ENCODE measurements around the gene DUSP7.

Gene DUSP7

DNA sequence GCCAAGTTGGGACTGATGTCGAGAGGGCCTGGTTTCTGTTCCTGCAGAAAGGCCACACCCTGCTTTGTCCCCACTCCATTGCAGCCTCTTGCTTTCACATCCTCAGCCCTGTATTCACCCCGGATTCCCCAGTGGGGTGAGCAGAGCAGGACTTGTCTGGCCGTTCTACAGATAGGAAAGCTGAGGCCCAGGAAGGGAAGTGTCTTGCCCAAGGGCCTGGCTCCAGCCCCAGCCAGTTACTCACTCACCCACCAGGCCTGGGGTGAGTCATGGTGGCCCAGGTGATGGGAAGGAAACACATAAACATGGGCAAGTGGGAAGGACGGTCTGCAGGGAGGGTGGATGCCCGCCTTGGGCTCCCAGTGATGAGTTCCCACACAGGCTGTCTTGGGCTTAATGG lies 6.1 kb upstream of the DUSP7 start:
- in situ Hi-C loops (cut with MboI; ENCODE audit: low pct_unique_long_range_greater_than_20kb, low sequenced_read_pairs, unreplicated experiment): no loop called here
- TF ChIP-seq, protein P1, sequence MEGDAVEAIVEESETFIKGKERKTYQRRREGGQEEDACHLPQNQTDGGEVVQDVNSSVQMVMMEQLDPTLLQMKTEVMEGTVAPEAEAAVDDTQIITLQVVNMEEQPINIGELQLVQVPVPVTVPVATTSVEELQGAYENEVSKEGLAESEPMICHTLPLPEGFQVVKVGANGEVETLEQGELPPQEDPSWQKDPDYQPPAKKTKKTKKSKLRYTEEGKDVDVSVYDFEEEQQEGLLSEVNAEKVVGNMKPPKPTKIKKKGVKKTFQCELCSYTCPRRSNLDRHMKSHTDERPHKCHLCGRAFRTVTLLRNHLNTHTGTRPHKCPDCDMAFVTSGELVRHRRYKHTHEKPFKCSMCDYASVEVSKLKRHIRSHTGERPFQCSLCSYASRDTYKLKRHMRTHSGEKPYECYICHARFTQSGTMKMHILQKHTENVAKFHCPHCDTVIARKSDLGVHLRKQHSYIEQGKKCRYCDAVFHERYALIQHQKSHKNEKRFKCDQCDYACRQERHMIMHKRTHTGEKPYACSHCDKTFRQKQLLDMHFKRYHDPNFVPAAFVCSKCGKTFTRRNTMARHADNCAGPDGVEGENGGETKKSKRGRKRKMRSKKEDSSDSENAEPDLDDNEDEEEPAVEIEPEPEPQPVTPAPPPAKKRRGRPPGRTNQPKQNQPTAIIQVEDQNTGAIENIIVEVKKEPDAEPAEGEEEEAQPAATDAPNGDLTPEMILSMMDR (IDR thresholded peaks at IDR 0.05; ENCODE audit: extremely low read depth, insufficient read depth, missing control alignments): no peak
- peak; percentile 56 for DNase-seq (ENCODE audit: low spot score)

DNA sequence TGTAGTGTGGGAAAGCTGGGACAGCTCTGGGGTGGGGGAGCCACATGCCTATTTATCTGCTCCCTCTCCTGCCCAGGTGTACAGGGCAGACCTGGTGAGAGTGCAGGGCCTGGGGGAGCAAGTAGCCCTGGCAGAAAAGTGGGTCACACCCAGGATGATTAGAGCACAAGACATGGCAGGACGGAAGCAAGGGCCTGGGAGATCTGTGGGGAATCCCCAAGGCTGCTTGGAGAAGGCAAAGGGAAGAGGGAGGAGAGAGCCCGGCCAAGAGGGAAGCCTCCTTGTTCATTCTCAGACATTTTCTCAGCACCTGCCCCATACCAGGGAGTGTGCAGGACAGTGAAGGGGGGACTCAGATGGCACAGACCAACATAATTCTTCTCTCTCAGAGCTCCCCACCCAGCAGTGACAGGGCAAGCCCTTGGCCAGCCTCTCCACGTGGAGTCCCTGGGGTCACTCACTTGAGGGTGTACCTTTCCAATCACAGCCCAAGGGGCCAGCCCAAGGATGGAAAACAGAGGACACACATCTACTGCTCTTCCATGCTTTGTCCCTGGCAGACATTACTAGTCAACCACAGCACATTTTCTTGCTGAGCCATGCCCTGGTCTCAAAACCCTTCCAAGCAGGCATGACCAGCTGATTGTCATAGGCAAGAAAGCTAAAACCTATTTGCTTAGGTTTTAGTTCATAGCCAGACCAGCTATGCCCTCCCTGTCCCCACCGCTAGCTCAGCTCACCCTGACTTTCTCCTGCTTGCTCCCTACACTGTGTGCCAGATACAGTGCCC lies 4.9 kb upstream of the DUSP7 start:
- DNase-seq (ENCODE audit: low spot score): no peak
- TF ChIP-seq, protein P1 (IDR thresholded peaks at IDR 0.05; ENCODE audit: extremely low read depth, insufficient read depth, missing control alignments): no peak
- in situ Hi-C loops (cut with MboI; ENCODE audit: low pct_unique_long_range_greater_than_20kb, low sequenced_read_pairs, unreplicated experiment): no loop called here

DNA sequence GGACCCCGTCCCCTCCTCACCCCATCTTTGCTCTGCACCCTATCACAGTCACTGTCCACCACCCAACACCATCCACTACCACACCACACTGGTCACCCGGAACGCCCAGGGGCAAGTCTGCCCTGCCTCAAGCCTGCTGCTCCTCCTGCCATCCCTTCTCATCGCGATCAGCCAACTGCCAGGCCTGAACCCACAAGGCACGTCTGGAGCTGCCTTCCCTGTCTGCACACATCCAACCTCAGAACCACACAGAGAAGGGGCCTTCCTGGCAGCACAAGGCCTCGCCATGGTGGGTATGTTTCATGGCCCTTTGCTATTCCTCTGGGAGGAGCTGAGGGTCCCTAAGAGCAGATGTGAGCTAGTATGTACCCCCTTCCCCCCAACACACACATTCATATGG lies 3.4 kb upstream of the DUSP7 start:
- TF ChIP-seq, protein P1 (IDR thresholded peaks at IDR 0.05; ENCODE audit: extremely low read depth, insufficient read depth, missing control alignments): no peak
- no peak for DNase-seq (ENCODE audit: low spot score)
- in situ Hi-C loops (cut with MboI; ENCODE audit: low pct_unique_long_range_greater_than_20kb, low sequenced_read_pairs, unreplicated experiment): no loop called here

DNA sequence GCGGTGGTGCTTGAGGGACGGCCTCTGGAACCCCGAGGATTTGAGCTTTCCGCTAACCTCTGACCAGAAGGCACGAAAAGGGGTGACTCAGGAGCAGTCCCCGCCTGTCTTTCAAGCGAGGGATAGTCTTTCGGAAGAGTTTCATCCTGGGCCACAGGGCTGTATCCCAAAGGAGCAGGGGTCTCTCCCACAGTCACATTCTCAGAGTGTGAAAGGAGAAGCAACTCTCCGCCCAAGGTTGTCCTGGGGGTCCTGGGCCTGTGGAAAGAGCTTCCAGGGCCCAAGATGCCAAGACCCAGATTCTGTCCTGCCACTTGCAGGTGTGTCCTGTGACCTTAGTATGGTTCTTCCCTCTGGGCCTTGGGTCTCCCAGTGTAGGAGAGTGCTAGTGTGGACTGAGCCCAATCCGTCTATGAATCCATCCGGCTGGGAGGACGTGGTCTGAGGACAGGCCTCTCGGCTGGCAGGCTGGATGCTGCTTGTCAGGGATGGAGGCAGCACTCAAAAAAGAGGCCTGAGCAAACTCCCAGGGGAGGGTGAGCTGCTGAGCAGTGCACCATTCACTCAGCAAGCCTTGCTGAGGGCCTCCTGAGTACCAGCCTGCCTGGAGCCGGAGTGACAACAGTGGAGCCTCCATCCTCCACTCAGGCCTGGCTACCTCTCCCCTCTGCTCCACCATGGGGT lies 1.6 kb upstream of the DUSP7 start:
- TF ChIP-seq, protein P1 (IDR thresholded peaks at IDR 0.05; ENCODE audit: extremely low read depth, insufficient read depth, missing control alignments): no peak
- DNase-seq (ENCODE audit: low spot score): no peak
- in situ Hi-C loops (cut with MboI; ENCODE audit: low pct_unique_long_range_greater_than_20kb, low sequenced_read_pairs, unreplicated experiment): no loop called here

DNA sequence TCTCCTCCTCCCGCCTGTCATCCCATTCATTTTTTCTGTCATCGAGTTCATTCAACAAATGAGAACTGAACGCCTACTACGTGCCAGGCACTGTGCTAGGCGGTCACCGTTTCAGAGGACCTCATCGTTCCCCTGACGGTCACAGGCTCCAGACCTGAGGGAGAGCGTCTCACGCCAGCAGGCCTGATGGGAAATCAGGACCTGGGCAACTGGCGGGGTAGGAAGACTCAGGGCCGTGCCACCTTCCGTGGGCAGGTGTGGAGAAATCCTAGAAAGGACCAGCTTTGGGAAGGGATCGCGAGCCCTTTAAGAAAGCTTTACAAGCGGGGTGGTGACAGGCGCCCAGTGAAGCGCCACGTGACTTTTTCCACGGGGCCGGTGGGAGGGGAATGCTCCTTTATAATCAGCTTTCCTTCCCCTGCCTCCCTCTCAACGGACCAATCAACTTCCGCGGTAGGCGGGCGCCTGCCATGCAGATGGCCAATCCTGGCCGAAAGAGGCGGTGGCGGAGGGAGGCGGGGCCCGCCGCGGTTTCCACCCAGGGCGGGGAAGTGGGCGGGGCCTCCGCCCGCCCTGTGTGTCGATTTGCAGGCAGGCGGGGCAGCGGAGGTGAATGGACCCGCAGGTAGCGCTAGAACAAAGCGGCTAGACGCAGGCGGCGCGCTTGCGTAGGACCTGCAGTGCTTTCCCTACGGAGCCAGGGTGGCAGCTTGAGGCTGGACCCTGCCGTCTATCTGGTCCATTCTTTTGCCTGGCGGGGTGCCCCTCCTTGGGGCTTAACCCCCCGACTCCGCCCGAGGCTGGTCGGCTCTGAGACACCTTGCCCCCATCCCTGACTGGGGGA lies 819 bp upstream of the DUSP7 start:
- in situ Hi-C loops (cut with MboI; ENCODE audit: low pct_unique_long_range_greater_than_20kb, low sequenced_read_pairs, unreplicated experiment): no loop called here
- TF ChIP-seq, protein P1 (IDR thresholded peaks at IDR 0.05; ENCODE audit: extremely low read depth, insufficient read depth, missing control alignments): peak; percentile 21
- DNase-seq (ENCODE audit: low spot score): peak; percentile 99
